MM.1S (cell line): ENCODE results near the gene CRISP2.

Experiments
- DNase-seq: peaks from one replicate; pipeline ENCODE4 v3.0.0-alpha.2; 2015
- H2AFZ ChIP-seq: fragments of 300-600 bp; sonication (generic); 2 replicates; pipeline ENCODE4 v1.6.0; 2016; ENCODE audit warnings: antibody characterized with exemption, low read length
- H3F3A ChIP-seq: fragments of 300-600 bp; sonication (generic); 2 replicates; pipeline ENCODE4 v1.6.1; 2016; ENCODE audit warnings: mild to moderate bottlenecking, antibody characterized with exemption, low read length, moderate library complexity, mixed read lengths; ENCODE audit not compliant: insufficient read depth
- H3K27ac ChIP-seq: fragments of 300-600 bp; sonication (generic); 2 replicates; pipeline ENCODE4 v1.5.1; 2016; ENCODE audit warnings: mild to moderate bottlenecking, low read length
- H3K27me3 ChIP-seq: fragments of 300-600 bp; sonication (generic); replicated peaks from 2 replicates; pipeline ENCODE4 v1.6.0; 2016; ENCODE audit warnings: low read length; ENCODE audit not compliant: insufficient read depth
- H3K36me3 ChIP-seq: fragments of 300-600 bp; sonication (generic); replicated peaks from 2 replicates; pipeline ENCODE4 v1.6.1; 2016; ENCODE audit warnings: mild to moderate bottlenecking, low read length, mixed read lengths; ENCODE audit not compliant: insufficient read depth
- H3K4me1 ChIP-seq: fragments of 300-600 bp; sonication (generic); 2 replicates; pipeline ENCODE4 v1.6.1; 2016; ENCODE audit warnings: low read length, mixed read lengths
- H3K4me2 ChIP-seq: fragments of 300-600 bp; sonication (generic); 2 replicates; pipeline ENCODE4 v1.6.0; 2016; ENCODE audit warnings: low read depth, low read length
- H3K4me3 ChIP-seq: fragments of 300-600 bp; sonication (generic); 2 replicates; pipeline ENCODE4 v1.5.1; 2016; ENCODE audit warnings: low read length, mixed read lengths
- H3K79me2 ChIP-seq: fragments of 300-600 bp; sonication (generic); 2 replicates; pipeline ENCODE4 v1.6.1; 2016; ENCODE audit warnings: mixed run types, low read length, mixed read lengths
- H3K9ac ChIP-seq: fragments of 300-600 bp; sonication (generic); 2 replicates; pipeline ENCODE4 v1.6.1; 2016; ENCODE audit warnings: low read length, mixed read lengths
- H3K9me2 ChIP-seq: fragments of 300-600 bp; sonication (generic); replicated peaks from 2 replicates; pipeline ENCODE4 v1.6.1; 2016; ENCODE audit warnings: mild to moderate bottlenecking, low read length, mixed read lengths; ENCODE audit not compliant: insufficient read depth
- H3K9me3 ChIP-seq: fragments of 300-600 bp; sonication (generic); replicated peaks from 2 replicates; pipeline ENCODE4 v1.6.1; 2016; ENCODE audit warnings: mild to moderate bottlenecking, low read length, mixed read lengths; ENCODE audit not compliant: insufficient read depth
- H4K20me1 ChIP-seq: fragments of 300-600 bp; sonication (generic); 2 replicates; pipeline ENCODE4 v1.6.1; 2016; ENCODE audit warnings: mild to moderate bottlenecking, low read length, moderate library complexity, mixed read lengths; ENCODE audit not compliant: insufficient read depth
- EZH2 ChIP-seq: fragments of 300-600 bp; sonication (generic); optimal IDR thresholded peaks from 2 replicates; pipeline ENCODE3; 2017; ENCODE audit warnings: low read depth, mild to moderate bottlenecking, antibody characterized with exemption, low read length, mixed read lengths
- EZH2phosphoT487 ChIP-seq: fragments of 300-600 bp; sonication (generic); IDR thresholded peaks from 2 replicates; pipeline ENCODE4 v1.6.1; 2018; ENCODE audit warnings: antibody characterized with exemption, low read length
- TF ChIP-seq, protein P1 (sequence below): fragments of 300-600 bp; sonication (generic); IDR thresholded peaks from 2 replicates; pipeline ENCODE4 v1.5.1; 2016; ENCODE audit warnings: antibody characterized with exemption, low read length, mixed read lengths

Gene CRISP2

DNA sequence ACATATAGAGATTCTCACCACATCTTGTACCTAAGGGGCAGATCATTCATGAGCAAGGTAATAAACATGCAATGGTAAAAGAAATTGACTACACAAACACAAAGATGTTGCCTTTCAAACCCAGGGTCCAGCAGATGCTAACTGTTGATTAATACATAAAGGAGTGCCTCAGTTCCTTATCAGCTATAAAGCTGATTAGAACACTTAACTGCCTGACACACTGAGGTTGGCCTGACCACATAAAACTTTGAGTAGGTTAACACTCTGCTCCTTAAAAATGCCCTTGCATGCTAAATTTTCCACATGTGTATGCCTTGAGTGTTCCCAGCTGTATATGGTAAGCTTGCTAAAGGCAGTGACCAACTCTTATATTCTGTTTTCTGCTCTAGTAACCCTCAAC, 14.9 kb downstream of the CRISP2 start:
- no peak overlapping the region for H3K27ac ChIP-seq
- H3K79me2 ChIP-seq: no peaks in the 10 kb centered on the region
- no peak overlapping the region for H3K4me3 ChIP-seq
- DNase-seq: no peak
- H4K20me1 ChIP-seq: no peaks in the 10 kb centered on the region
- H3K27me3 ChIP-seq: no peaks in the 10 kb centered on the region
- H3K9me3 ChIP-seq: no peaks in the 10 kb centered on the region
- no peak overlapping the region for H3K4me2 ChIP-seq
- no peaks in the 10 kb centered on the region for H3K9me2 ChIP-seq
- H3F3A ChIP-seq: no peaks in the 10 kb centered on the region
- TF ChIP-seq EZH2 (no peak), EZH2phosphoT487 (no peak)
- TF ChIP-seq, protein P1, sequence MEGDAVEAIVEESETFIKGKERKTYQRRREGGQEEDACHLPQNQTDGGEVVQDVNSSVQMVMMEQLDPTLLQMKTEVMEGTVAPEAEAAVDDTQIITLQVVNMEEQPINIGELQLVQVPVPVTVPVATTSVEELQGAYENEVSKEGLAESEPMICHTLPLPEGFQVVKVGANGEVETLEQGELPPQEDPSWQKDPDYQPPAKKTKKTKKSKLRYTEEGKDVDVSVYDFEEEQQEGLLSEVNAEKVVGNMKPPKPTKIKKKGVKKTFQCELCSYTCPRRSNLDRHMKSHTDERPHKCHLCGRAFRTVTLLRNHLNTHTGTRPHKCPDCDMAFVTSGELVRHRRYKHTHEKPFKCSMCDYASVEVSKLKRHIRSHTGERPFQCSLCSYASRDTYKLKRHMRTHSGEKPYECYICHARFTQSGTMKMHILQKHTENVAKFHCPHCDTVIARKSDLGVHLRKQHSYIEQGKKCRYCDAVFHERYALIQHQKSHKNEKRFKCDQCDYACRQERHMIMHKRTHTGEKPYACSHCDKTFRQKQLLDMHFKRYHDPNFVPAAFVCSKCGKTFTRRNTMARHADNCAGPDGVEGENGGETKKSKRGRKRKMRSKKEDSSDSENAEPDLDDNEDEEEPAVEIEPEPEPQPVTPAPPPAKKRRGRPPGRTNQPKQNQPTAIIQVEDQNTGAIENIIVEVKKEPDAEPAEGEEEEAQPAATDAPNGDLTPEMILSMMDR: no peak
- no peaks in the 10 kb centered on the region for H3K4me1 ChIP-seq
- no peaks in the 10 kb centered on the region for H3K36me3 ChIP-seq
- no peak overlapping the region for H2AFZ ChIP-seq
- no peak overlapping the region for H3K9ac ChIP-seq

DNA sequence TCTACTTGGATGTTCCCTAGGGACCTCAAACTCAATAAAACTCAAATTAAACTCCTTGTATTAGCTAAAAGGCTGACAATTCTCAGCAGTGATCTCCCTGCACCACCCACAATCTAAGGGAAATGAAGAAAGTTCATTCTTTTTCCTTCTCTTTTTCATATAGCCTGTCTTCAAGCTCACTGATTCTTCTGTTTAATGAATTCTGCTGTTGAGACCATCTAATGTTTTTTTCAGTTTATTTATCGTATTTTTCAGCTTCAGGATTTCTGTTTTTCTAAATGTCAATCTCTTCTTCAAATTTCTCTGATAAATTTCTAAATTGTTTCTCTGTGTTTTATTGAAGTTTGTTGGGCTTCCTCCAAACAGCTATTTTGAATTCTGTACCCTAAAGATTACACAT, 19.8 kb downstream of the CRISP2 start:
- Histone ChIP-seq H3K4me1 (no peaks in the 10 kb centered on the region), H3K27ac (no peak overlapping the region), H3K79me2 (no peaks in the 10 kb centered on the region), H3K9ac (no peak overlapping the region), H2AFZ (no peak overlapping the region), H3K4me2 (no peak overlapping the region), H3F3A (no peaks in the 10 kb centered on the region), H4K20me1 (no peaks in the 10 kb centered on the region), H3K9me2 (no peaks in the 10 kb centered on the region), H3K27me3 (no peaks in the 10 kb centered on the region), H3K4me3 (no peak overlapping the region), H3K9me3 (no peaks in the 10 kb centered on the region), H3K36me3 (no peaks in the 10 kb centered on the region)
- DNase-seq: no peak
- TF ChIP-seq EZH2phosphoT487 (no peak), EZH2 (no peak)
- TF ChIP-seq, protein P1: no peak

DNA sequence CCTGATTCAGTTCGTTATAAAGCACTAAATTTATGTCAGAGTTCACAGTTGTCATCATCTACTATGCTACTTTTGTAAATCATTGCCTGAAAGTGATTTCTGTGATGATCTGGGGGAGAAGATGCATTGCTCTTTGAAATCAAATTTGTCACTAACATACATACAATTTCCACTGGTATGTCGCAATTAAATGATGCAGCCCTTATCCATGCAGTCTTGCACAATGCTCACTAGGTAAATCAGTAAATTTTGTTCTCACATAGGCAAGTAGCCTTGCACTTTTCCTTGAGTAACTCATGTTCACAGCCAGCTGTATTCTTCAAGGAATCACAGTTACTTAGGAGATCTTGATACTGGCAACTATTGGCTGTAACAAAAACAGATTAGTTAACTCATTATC, 20.8 kb downstream of the CRISP2 start:
- H3K36me3 ChIP-seq: no peaks in the 10 kb centered on the region
- no peak overlapping the region for H3K4me3 ChIP-seq
- no peaks in the 10 kb centered on the region for H3K9me2 ChIP-seq
- no peaks in the 10 kb centered on the region for H3K4me1 ChIP-seq
- DNase-seq: no peak
- H3K4me2 ChIP-seq: no peak overlapping the region
- TF ChIP-seq EZH2: no peak
- TF ChIP-seq EZH2phosphoT487: no peak
- TF ChIP-seq, protein P1: no peak
- H2AFZ ChIP-seq: no peak overlapping the region
- H4K20me1 ChIP-seq: no peaks in the 10 kb centered on the region
- no peak overlapping the region for H3K9ac ChIP-seq
- H3K27me3 ChIP-seq: no peaks in the 10 kb centered on the region
- H3K79me2 ChIP-seq: no peaks in the 10 kb centered on the region
- H3F3A ChIP-seq: no peaks in the 10 kb centered on the region
- H3K27ac ChIP-seq: no peak overlapping the region
- no peaks in the 10 kb centered on the region for H3K9me3 ChIP-seq
